ENCODE results near the gene MBTPS1. TPM values are rescaled to one million over a fixed set of nuclear protein-coding genes. Genes with fewer than 3 reads are reported as not detected.
A peak's percentile ranks its signal among the peaks of the same experiment; 100 is the strongest.

MBTPS1 gene
- total and polyA plus RNA-seq, 3 experiments from 2014 or later, result 38.3 to 64.7 (median 45.0) TPM

DNA sequence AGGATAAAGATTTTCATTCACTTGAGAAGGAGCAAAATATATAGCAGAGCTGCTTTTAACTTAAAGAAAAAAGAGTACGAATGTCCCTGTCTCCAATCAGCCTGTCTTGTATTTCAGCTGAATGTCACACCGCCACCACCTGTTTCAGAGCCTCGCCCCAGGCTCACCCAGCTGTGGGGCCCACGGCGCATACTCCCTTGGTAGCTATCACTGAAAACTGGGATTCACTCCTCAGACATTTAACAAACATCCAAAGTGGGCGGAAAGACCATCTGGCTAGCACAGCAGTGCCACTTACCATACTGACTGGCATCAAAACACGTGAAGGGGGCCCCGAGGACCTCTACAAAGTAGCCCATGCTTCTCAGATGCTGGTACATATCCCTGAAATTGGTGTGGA lies 48.7 kb downstream of the MBTPS1 start:
- Histone ChIP-seq H3K27me3 (ENCODE audit: insufficient read depth, low read length, poor library complexity, severe bottlenecking) (no peaks in the 10 kb centered on the region), H3K4me1 (ENCODE audit: insufficient read depth, low read length) (no peaks in the 10 kb centered on the region), H3K9me3 (ENCODE audit: low read length) (no peaks in the 10 kb centered on the region), H3K27ac (ENCODE audit: low read depth, low read length) (no peak overlapping the region), H3K4me3 (ENCODE audit: low read length) (no peak overlapping the region), H3K36me3 (ENCODE audit: insufficient read depth, low read length) (peaks cover 61% of the 10 kb centered on the region)
- H3K36me3 Mint-ChIP-seq, result peaks cover 7 to 92% (median 34%) of the 10 kb centered on the region in 3 donors
- no peaks in the 10 kb centered on the region for H3K9me3 Mint-ChIP-seq
- H3K27ac Mint-ChIP-seq, result peak overlapping the region in 1 of 8 donors; percentile 78
- peaks cover 0 to 2% (median 0%) of the 10 kb centered on the region in 3 donors for H3K4me1 Mint-ChIP-seq
- H3K27me3 Mint-ChIP-seq, result no peaks in the 10 kb centered on the region
- H3K4me3 Mint-ChIP-seq, result no peak overlapping the region
- ChIA-PET POLR2A (no interaction called here), CTCF (no interaction called here)
- no peak for DNase-seq

DNA sequence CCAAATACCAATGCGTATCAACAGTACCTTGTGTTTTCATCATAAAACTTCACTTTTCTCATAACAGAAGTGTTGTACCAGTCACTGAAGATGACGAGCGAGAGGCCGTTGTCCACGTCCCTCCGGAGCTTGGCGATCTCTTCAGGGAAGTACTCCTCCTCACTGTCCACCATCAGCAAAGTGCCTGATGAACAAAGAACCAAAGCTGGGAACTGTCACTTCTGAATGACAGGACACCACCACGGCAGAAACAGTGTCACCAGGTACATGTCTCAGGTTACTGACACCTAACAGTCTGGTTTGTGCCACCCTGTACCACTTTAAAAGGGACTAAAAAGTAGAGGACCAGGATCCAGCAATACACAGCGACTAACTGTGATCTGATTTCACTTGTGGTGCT lies 49.1 kb downstream of the MBTPS1 start:
- CTCF ChIA-PET, result no interaction called here
- DNase-seq, result no peak
- Histone ChIP-seq H3K27me3 (ENCODE audit: insufficient read depth, low read length, poor library complexity, severe bottlenecking) (no peaks in the 10 kb centered on the region), H3K9me3 (ENCODE audit: low read length) (no peaks in the 10 kb centered on the region), H3K4me1 (ENCODE audit: insufficient read depth, low read length) (no peaks in the 10 kb centered on the region), H3K27ac (ENCODE audit: low read depth, low read length) (no peak overlapping the region), H3K4me3 (ENCODE audit: low read length) (no peak overlapping the region), H3K36me3 (ENCODE audit: insufficient read depth, low read length) (peaks cover 65% of the 10 kb centered on the region)
- no peaks in the 10 kb centered on the region for H3K9me3 Mint-ChIP-seq
- peak overlapping the region in 1 of 8 donors; percentile 68 for H3K27ac Mint-ChIP-seq
- no peaks in the 10 kb centered on the region for H3K27me3 Mint-ChIP-seq
- H3K36me3 Mint-ChIP-seq, result peaks cover 7 to 95% (median 37%) of the 10 kb centered on the region in 3 donors
- H3K4me3 Mint-ChIP-seq, result no peak overlapping the region
- peaks cover 0 to 2% (median 0%) of the 10 kb centered on the region in 3 donors for H3K4me1 Mint-ChIP-seq
- POLR2A ChIA-PET, result no interaction called here

DNA sequence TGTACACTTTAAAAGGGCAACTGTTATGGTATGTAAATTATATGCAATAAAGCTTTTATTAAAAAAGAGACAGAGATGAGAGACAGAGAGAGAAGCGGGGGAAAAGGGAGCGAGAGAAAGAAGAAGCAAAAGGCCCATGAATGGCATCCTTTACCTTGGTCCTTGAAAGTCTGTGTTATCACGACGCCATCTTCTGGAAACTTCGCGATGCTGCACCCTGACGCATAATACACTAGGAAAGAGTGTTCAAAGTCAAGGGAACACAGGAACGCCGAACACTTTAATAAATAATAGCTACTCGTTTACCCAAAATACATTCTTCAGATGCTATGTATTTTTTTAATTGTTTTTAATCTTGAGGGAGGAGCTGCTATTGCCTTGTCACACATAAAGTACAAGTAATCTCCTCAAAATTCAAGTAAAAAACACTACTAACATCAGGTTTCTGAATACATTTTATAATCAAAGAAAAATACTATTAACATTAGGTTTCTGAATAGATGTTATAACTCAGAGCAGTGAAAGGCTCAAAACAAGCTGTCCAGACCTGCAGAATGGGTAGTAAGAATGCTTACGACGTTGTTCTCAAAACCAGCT lies 51.1 kb downstream of the MBTPS1 start:
- Mint-ChIP-seq H3K27ac (no peak overlapping the region), H3K36me3 (peaks cover 0 to 95% (median 30%) of the 10 kb centered on the region in 3 donors)
- POLR2A ChIA-PET, result no interaction called here

DNA sequence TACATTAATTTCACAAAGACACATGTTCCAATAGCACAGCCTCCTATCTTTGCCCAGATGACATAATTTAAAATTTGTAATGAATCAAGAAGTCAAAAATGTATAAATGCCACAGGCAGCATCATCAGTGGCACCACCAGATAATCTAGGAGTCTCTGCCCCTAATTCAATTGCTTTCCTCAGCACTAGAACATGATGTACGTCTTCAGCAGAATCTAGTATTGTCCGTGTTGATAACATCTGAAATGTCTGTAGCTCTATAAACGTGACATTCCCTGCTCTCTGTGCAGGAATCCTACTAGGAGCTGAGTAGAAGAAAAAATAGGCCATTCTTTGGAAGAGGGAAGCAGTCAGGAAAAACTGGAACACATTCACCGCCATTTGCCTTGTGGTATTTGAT lies 52.8 kb downstream of the MBTPS1 start:
- Histone ChIP-seq H3K4me3 (ENCODE audit: low read length) (no peak overlapping the region), H3K9me3 (ENCODE audit: low read length) (no peaks in the 10 kb centered on the region), H3K4me1 (ENCODE audit: insufficient read depth, low read length) (no peaks in the 10 kb centered on the region), H3K27ac (ENCODE audit: low read depth, low read length) (no peak overlapping the region), H3K27me3 (ENCODE audit: insufficient read depth, low read length, poor library complexity, severe bottlenecking) (no peaks in the 10 kb centered on the region), H3K36me3 (ENCODE audit: insufficient read depth, low read length) (peaks cover 54% of the 10 kb centered on the region)
- Mint-ChIP-seq H3K27me3 (no peaks in the 10 kb centered on the region), H3K27ac (no peak overlapping the region), H3K36me3 (peaks cover 0 to 95% (median 24%) of the 10 kb centered on the region in 3 donors), H3K9me3 (no peaks in the 10 kb centered on the region), H3K4me3 (no peak overlapping the region), H3K4me1 (peaks cover 0 to 2% (median 0%) of the 10 kb centered on the region in 3 donors)
- ChIA-PET POLR2A (no interaction called here), CTCF (no interaction called here)
- no peak for DNase-seq

More for the DNA sequence above, 51.1 kb downstream of the MBTPS1 start:
- peak in 2 of 5 donors; percentile 14 to 45 for DNase-seq
- H3K4me1 Mint-ChIP-seq, result peaks cover 0 to 2% (median 0%) of the 10 kb centered on the region in 3 donors
- H3K27me3 Mint-ChIP-seq, result no peaks in the 10 kb centered on the region
- no peak overlapping the region for H3K4me3 Mint-ChIP-seq
- no peaks in the 10 kb centered on the region for H3K27me3 ChIP-seq (ENCODE audit: insufficient read depth, low read length, poor library complexity, severe bottlenecking)
- no peaks in the 10 kb centered on the region for H3K4me1 ChIP-seq (ENCODE audit: insufficient read depth, low read length)
- no peak overlapping the region for H3K4me3 ChIP-seq (ENCODE audit: low read length)
- H3K36me3 ChIP-seq (ENCODE audit: insufficient read depth, low read length), result peaks cover 64% of the 10 kb centered on the region
- CTCF ChIA-PET, result interaction anchor here (0.9 to 2.1 kb wide), 4 partner anchors 19 to 241 kb away, joined by 3 to 5 read pairs (median 4); partner anchors contain the start of gene TAF1C
- no peak overlapping the region for H3K27ac ChIP-seq (ENCODE audit: low read depth, low read length)
- H3K9me3 Mint-ChIP-seq, result no peaks in the 10 kb centered on the region
- H3K9me3 ChIP-seq (ENCODE audit: low read length), result no peaks in the 10 kb centered on the region

DNA sequence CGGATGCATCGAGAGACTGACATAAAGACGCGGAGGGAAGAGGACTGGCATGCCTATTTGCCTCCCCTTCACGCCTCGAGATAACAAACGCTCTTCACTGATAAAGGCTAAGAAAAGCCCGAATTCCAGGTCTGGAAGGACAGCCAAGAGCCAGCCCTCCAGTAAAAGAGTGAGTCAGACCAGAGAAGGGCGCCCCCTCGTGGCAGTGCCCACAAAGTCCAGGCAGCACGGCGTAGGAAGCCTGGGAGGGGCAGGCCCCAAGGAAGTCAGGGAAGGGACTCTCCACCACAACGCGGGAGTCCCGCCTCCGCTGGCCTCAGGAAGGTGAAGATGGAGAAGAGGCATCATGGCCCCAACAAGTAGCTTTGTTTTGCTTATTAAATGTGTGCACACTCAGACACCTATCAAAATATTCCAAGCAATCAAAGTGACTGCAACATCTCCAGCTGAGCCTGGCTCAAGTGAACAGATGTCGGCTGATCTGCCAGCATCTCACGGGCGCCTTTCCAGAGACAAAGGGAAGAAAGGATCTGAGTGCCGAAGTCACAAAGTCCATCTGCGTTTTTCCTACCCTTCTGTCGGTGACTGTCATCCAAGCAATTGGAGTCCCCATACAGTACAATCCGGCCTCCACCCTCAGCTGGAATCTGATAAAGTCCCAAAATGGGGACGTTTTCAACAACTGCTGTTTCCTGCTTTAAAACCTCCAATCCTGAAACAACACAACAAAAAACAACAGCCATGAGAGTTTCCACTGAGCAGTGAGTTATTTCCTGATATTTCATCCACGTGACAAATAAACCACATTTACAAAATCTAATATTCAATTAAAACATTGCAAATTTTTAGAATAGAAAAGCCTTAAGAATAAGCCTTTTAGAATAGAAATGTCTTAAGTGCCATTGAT lies 53.8 kb downstream of the MBTPS1 start:
- ChIA-PET CTCF (interaction anchor here (0.9 kb wide), 1 partner anchor 18 kb away, joined by 3 read pairs; no protein-coding TSS in a partner anchor), POLR2A (no interaction called here)
- Mint-ChIP-seq H3K27me3 (no peaks in the 10 kb centered on the region), H3K4me3 (no peak overlapping the region), H3K9me3 (no peaks in the 10 kb centered on the region), H3K36me3 (peaks cover under 1 to 95% (median 22%) of the 10 kb centered on the region in 3 donors), H3K4me1 (peaks cover 0 to 2% (median 0%) of the 10 kb centered on the region in 3 donors), H3K27ac (peak overlapping the region in 1 of 8 donors; percentile 33)
- Histone ChIP-seq H3K27ac (ENCODE audit: low read depth, low read length) (no peak overlapping the region), H3K9me3 (ENCODE audit: low read length) (no peaks in the 10 kb centered on the region), H3K27me3 (ENCODE audit: insufficient read depth, low read length, poor library complexity, severe bottlenecking) (no peaks in the 10 kb centered on the region), H3K4me1 (ENCODE audit: insufficient read depth, low read length) (no peaks in the 10 kb centered on the region), H3K4me3 (ENCODE audit: low read length) (no peak overlapping the region), H3K36me3 (ENCODE audit: insufficient read depth, low read length) (peaks cover 54% of the 10 kb centered on the region)
- peak; percentile 41 to 54 (median 45) for DNase-seq

DNA sequence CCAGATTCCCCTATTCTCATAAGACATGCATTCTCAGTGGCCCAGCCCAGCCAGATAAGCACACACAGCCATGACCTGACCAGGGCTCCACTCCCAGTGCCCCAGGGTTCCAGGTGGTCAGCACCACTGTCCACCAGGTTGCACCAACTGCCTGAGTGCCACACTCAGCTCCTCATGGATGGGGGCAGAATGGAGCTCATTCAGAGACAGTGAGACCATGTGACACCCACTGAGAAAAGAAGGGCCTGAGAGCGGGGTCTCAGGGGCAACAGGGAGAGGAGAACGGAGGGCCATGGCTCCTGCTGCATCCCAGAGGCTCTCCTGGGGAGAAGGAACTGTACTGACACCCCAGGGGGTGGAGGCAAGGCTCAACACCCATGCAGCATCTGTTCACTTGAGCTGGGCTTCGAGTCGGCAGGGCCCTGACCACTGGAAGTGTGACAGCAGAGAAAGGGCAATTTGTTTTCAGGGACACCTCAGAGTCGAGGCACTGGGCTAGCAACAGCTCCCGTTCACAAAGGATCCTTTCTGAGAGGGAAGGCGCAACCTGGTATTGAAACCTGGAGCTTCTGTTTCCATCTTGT lies 55.4 kb downstream of the MBTPS1 start:
- POLR2A ChIA-PET, result no interaction called here
- DNase-seq, result no peak
- H3K27me3 Mint-ChIP-seq, result no peaks in the 10 kb centered on the region
- H3K27ac ChIP-seq (ENCODE audit: low read depth, low read length), result no peak overlapping the region
- H3K9me3 ChIP-seq (ENCODE audit: low read length), result no peaks in the 10 kb centered on the region
- CTCF ChIA-PET, result interaction anchor here (0.7 to 1.0 kb wide), 2 partner anchors 114 to 126 kb away, joined by 3 read pairs; partner anchors contain the start of gene TAF1C
- H3K4me3 Mint-ChIP-seq, result peak overlapping the region in 1 of 7 donors; percentile 10
- no peak overlapping the region for H3K27ac Mint-ChIP-seq
- peaks cover 55% of the 10 kb centered on the region for H3K36me3 ChIP-seq (ENCODE audit: insufficient read depth, low read length)
- peaks cover 0 to 2% (median 0%) of the 10 kb centered on the region in 3 donors for H3K4me1 Mint-ChIP-seq
- no peak overlapping the region for H3K4me3 ChIP-seq (ENCODE audit: low read length)
- H3K27me3 ChIP-seq (ENCODE audit: insufficient read depth, low read length, poor library complexity, severe bottlenecking), result no peaks in the 10 kb centered on the region
- H3K4me1 ChIP-seq (ENCODE audit: insufficient read depth, low read length), result no peaks in the 10 kb centered on the region
- H3K36me3 Mint-ChIP-seq, result peaks cover 5 to 96% (median 31%) of the 10 kb centered on the region in 3 donors
- H3K9me3 Mint-ChIP-seq, result no peaks in the 10 kb centered on the region

DNA sequence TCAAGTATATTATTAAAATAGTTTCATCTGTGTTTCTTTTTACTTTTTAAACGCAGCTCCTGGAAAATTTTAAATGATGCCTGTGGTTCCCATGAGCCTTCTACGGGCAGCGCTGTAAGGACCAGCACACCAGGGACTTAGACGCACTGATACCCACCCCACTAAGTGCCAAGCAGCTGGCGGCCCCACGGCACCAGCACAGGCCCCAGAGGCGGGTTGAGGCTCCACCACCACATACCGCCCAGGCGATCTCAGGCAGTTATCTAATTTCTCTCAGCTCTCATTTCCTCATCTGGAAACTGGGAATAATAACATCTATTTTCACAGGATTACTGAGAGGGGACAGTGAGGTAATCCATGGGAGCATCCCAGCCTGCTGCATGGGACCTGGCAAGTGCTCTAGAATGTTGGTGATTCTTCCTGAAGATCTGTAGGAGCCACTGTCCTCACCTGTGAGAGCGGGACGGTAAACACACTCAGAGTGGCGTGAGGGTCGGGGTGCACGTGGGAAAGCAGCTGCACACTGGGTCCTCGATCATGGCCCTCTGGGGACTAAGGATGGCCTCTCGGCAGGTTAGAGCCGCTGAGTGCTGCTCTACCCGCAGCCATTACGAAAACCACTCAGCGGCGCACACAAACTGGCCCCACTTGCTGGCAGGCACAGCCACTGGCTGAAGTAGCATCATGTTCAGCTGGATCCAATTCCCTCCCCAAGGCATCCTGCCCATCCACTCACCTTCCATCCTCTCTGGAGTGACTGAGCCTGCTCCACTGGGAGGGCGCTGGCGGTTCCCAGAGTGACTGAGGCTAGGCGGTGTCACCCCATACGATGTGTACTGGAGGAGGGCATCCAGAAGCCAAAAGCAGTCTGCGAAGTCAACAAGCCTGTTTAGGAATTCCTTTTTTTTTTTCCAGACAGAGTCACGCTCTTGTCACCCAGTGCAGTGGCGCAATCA lies 56.5 kb downstream of the MBTPS1 start:
- H3K4me3 Mint-ChIP-seq, result no peak overlapping the region
- POLR2A ChIA-PET, result no interaction called here

More for the DNA sequence above, 56.5 kb downstream of the MBTPS1 start:
- Mint-ChIP-seq H3K4me1 (peaks cover 0 to 2% (median 0%) of the 10 kb centered on the region in 3 donors), H3K9me3 (no peaks in the 10 kb centered on the region), H3K27ac (peak overlapping the region in 1 of 8 donors; percentile 33), H3K36me3 (peaks cover 5 to 96% (median 36%) of the 10 kb centered on the region in 3 donors), H3K27me3 (no peaks in the 10 kb centered on the region)
- no peak overlapping the region for H3K27ac ChIP-seq (ENCODE audit: low read depth, low read length)
- no peaks in the 10 kb centered on the region for H3K27me3 ChIP-seq (ENCODE audit: insufficient read depth, low read length, poor library complexity, severe bottlenecking)
- H3K9me3 ChIP-seq (ENCODE audit: low read length), result no peaks in the 10 kb centered on the region
- H3K4me3 ChIP-seq (ENCODE audit: low read length), result no peak overlapping the region
- DNase-seq, result peak in 1 of 5 donors; percentile 12
- no peaks in the 10 kb centered on the region for H3K4me1 ChIP-seq (ENCODE audit: insufficient read depth, low read length)
- CTCF ChIA-PET, result interaction anchor here (0.7 to 1.4 kb wide), 3 partner anchors 9 to 127 kb away, joined by 3 to 4 read pairs (median 3); partner anchors contain the start of gene TAF1C
- H3K36me3 ChIP-seq (ENCODE audit: insufficient read depth, low read length), result peaks cover 59% of the 10 kb centered on the region

All from CD8-positive, alpha-beta memory T cell (primary cell).